HEK293 (cell line): ENCODE measurements around the gene OR14J1.
A peak's percentile ranks its signal among the peaks of the same experiment; 100 is the strongest.

Source experiments
- CTCF ChIA-PET: fragments of 350-600 bp; formaldehyde crosslinking; extraction: SDS; loops from one replicate; lab custom pipeline; 2021; ENCODE audit warnings: antibody characterized with exemption; lab: Yijun Ruan, JAX
- POLR2A ChIA-PET: fragments of 300-600 bp; formaldehyde crosslinking; extraction: SDS; loops from one replicate; lab custom pipeline; 2020; ENCODE audit warnings: antibody characterized with exemption, inconsistent platforms; lab: Yijun Ruan, JAX
- H3K27ac ChIP-seq: fragments of 200-500 bp; sonication (Bioruptor generic); 2 replicates; pipeline ENCODE4 v1.5.1; 2014; ENCODE audit warnings: low read depth, low read length, control low read depth, inconsistent platforms; ENCODE audit errors: extremely low read depth
- H3K36me3 ChIP-seq, 2 experiments: fragments of 200-500 bp in 1 of 2; sonication (Bioruptor generic) in 1 of 2; 1 replicate in 1 of 2; 2 replicates in 1 of 2; pipeline ENCODE4 v1.5.1; 2014 to 2017; ENCODE audit warnings: inconsistent platforms in 2 of 2, low read length in 2 of 2; ENCODE audit not compliant: control insufficient read depth in 2 of 2, insufficient read depth in 1 of 2
- H3K4me1 ChIP-seq: fragments of 200-500 bp; sonication (Bioruptor generic); 2 replicates; pipeline ENCODE4 v1.5.1; 2014; ENCODE audit warnings: mild to moderate bottlenecking, low read length, inconsistent platforms; ENCODE audit not compliant: control insufficient read depth, insufficient read depth
- H3K4me3 ChIP-seq: 2 replicates; pipeline ENCODE4 v1.5.1; 2011; ENCODE audit warnings: low read depth, mild to moderate bottlenecking, control low read depth, low read length, moderate library complexity
- H3K9me3 ChIP-seq: fragments of 200-500 bp; sonication (Bioruptor generic); 2 replicates; pipeline ENCODE4 v1.5.1; 2014; ENCODE audit warnings: low read depth, low read length, inconsistent platforms; ENCODE audit not compliant: control insufficient read depth, insufficient read depth
- PRDM2 ChIP-seq: fragments of 450-650 bp; formaldehyde crosslinking; IDR thresholded peaks from 2 replicates; pipeline ENCODE4 v1.5.1; 2016; ENCODE audit warnings: missing biosample characterization, missing genetic modification characterization, borderline replicate concordance
- SETDB1 ChIP-seq: IDR thresholded peaks from one replicate; pipeline ENCODE4 v1.6.1; 2017; ENCODE audit warnings: mild to moderate bottlenecking, low read length, moderate library complexity, mixed read lengths; ENCODE audit not compliant: insufficient read length
- SP3 ChIP-seq: fragments of 450-650 bp; formaldehyde crosslinking; IDR thresholded peaks from 2 replicates; pipeline ENCODE4 v1.5.1; 2016; ENCODE audit warnings: missing biosample characterization, missing genetic modification characterization
- TSHZ1 ChIP-seq: fragments of 450-650 bp; formaldehyde crosslinking; IDR thresholded peaks from 2 replicates; pipeline ENCODE4 v1.5.1; 2016; ENCODE audit warnings: missing biosample characterization, missing genetic modification characterization, borderline replicate concordance
- ZBTB21 ChIP-seq: fragments of 450-650 bp; formaldehyde crosslinking; IDR thresholded peaks from 2 replicates; pipeline ENCODE4 v1.5.1; 2017; ENCODE audit warnings: missing biosample characterization, missing genetic modification characterization
- ZNF132 ChIP-seq: fragments of 450-650 bp; formaldehyde crosslinking; IDR thresholded peaks from 2 replicates; pipeline ENCODE4 v1.5.1; 2017; ENCODE audit warnings: missing biosample characterization, missing genetic modification characterization, borderline replicate concordance
- ZNF175 ChIP-seq: fragments of 450-650 bp; formaldehyde crosslinking; IDR thresholded peaks from 2 replicates; pipeline ENCODE4 v1.5.1; 2016; ENCODE audit warnings: missing biosample characterization, missing genetic modification characterization
- ZNF211 ChIP-seq: fragments of 450-650 bp; formaldehyde crosslinking; IDR thresholded peaks from 2 replicates; pipeline ENCODE4 v1.5.1; 2016; ENCODE audit warnings: low read depth, missing biosample characterization, missing genetic modification characterization
- ZNF223 ChIP-seq: fragments of 450-650 bp; formaldehyde crosslinking; IDR thresholded peaks from 2 replicates; pipeline ENCODE4 v1.5.1; 2016; ENCODE audit warnings: missing biosample characterization, missing genetic modification characterization
- ZNF324 ChIP-seq: fragments of 450-650 bp; formaldehyde crosslinking; IDR thresholded peaks from 2 replicates; pipeline ENCODE4 v1.5.1; 2016; ENCODE audit warnings: missing biosample characterization, missing genetic modification characterization
- ZNF792 ChIP-seq: fragments of 450-650 bp; formaldehyde crosslinking; IDR thresholded peaks from 2 replicates; pipeline ENCODE4 v1.5.1; 2016; ENCODE audit warnings: missing biosample characterization, missing genetic modification characterization
- TF ChIP-seq, protein P1 (sequence below): fragments of 450-650 bp; formaldehyde crosslinking; IDR thresholded peaks from 2 replicates; pipeline ENCODE4 v1.5.1; 2016; ENCODE audit warnings: missing biosample characterization, missing genetic modification characterization

OR14J1 gene

GRCh38 chr6:29251736-29252135 lies 49.8 kb upstream of the OR14J1 start:
- Histone ChIP-seq H3K9me3 (no peaks in the 10 kb centered on the region), H3K4me3 (no peak overlapping the region), H3K4me1 (no peaks in the 10 kb centered on the region), H3K36me3 (no peaks in the 10 kb centered on the region), H3K27ac (no peak overlapping the region)
- CTCF ChIA-PET, result no interaction called here
- POLR2A ChIA-PET, result no interaction called here
- TF ChIP-seq ZBTB21, result no peak
- TF ChIP-seq ZNF132 (tag by site-specific recombination), result no peak
- no peak for TF ChIP-seq ZNF211 (tag by site-specific recombination)
- no peak for TF ChIP-seq PRDM2 (tag by site-specific recombination)
- TF ChIP-seq TSHZ1 (tag by site-specific recombination), result no peak
- TF ChIP-seq, protein P1, sequence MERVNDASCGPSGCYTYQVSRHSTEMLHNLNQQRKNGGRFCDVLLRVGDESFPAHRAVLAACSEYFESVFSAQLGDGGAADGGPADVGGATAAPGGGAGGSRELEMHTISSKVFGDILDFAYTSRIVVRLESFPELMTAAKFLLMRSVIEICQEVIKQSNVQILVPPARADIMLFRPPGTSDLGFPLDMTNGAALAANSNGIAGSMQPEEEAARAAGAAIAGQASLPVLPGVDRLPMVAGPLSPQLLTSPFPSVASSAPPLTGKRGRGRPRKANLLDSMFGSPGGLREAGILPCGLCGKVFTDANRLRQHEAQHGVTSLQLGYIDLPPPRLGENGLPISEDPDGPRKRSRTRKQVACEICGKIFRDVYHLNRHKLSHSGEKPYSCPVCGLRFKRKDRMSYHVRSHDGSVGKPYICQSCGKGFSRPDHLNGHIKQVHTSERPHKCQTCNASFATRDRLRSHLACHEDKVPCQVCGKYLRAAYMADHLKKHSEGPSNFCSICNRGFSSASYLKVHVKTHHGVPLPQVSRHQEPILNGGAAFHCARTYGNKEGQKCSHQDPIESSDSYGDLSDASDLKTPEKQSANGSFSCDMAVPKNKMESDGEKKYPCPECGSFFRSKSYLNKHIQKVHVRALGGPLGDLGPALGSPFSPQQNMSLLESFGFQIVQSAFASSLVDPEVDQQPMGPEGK, result no peak
- TF ChIP-seq ZNF324 (tag by site-specific recombination), result no peak
- TF ChIP-seq SP3 (tag by site-specific recombination), result no peak
- TF ChIP-seq ZNF792 (tag by site-specific recombination), result no peak
- TF ChIP-seq ZNF175 (tag by site-specific recombination), result no peak

GRCh38 chr6:29255530-29255929 lies 46.0 kb upstream of the OR14J1 start:
- Histone ChIP-seq H3K4me1 (no peaks in the 10 kb centered on the region), H3K9me3 (no peaks in the 10 kb centered on the region)

More at GRCh38 chr6:29255530-29255929, 46.0 kb upstream of the OR14J1 start:
- ChIA-PET CTCF (no interaction called here), POLR2A (no interaction called here)
- Histone ChIP-seq H3K27ac (no peak overlapping the region), H3K4me3 (no peak overlapping the region), H3K36me3 (no peaks in the 10 kb centered on the region)
- TF ChIP-seq SETDB1 (peak; percentile 32), ZNF223 (tag by site-specific recombination) (no peak)
- TF ChIP-seq, all 188 proteins: peak for 1
